ENCODE measurements around the gene DNAJC5G.
A peak's percentile ranks its signal among the peaks of the same experiment; 100 is the strongest.
"Not testable (repeated sequence)": the region's sequence is repeated elsewhere in the genome, so short reads cannot be mapped to it uniquely, and the experiment has no call there.

Gene DNAJC5G

GRCh38 chr2:27280826-27281225 lies 5.6 kb downstream of the DNAJC5G start:
- no peak for DNase-seq (ENCODE audit: low read depth in 3 of 3, low spot score in 1 of 3)

DNA sequence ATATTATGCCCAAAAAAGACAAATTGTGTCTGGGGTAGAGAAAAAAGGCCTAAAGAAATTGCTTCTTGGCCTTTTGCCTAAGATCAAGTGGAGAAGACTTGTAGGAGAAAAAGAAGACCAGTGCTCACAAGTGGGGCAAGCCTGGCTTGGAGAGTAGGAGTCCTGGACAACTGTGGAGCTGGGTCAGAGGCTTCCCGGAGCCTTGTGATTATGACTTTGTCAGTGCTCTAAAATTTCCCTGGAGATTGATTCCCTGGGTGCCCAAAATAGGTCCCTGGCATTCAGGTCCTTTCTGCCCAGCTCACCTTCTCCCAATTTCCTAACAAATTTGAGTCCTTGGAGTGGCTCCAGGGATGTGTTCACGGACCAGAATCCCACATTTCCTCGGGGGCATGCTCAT lies 6.2 kb downstream of the DNAJC5G start:
- DNase-seq (ENCODE audit: low read depth in 3 of 3, low spot score in 1 of 3) = no peak

GRCh38 chr2:27281855-27282559 lies 6.8 kb downstream of the DNAJC5G start, which contains the start of gene TRIM54:
TSS of gene TRIM54 (plus strand) at chr2:27282429. CDS start at chr2:27282732, 303 bp downstream.
- no peak for DNase-seq (ENCODE audit: low read depth in 3 of 3, low spot score in 1 of 3)

DNA sequence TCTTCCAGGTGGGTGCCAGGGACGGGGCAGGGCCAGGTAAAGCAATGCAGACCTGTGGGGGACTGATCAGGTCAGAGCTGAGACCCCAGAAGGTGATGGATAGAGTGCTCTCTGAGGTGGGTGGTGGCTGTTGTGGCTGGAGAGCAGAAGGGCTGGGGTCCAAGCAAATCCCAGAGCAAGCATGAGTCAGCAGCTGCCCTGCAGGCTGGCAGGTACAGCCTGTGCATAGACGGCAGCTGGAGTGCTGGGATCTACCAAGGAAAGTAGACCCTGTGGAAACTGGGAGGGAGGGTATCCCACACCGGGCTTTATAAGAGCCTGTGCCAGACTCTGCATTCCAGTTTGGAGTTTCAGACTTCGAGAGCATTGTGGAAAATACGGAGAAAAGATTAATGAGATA lies 7.7 kb downstream of the DNAJC5G start:
- DNase-seq (ENCODE audit: low read depth in 3 of 3, low spot score in 1 of 3) = no peak

GRCh38 chr2:27284996-27285395 lies 9.8 kb downstream of the DNAJC5G start:
- no peak for DNase-seq (ENCODE audit: low read depth in 3 of 3, low spot score in 1 of 3)

GRCh38 chr2:27285481-27285880 lies 10.2 kb downstream of the DNAJC5G start:
- DNase-seq (ENCODE audit: low read depth in 3 of 3, low spot score in 1 of 3) = no peak

GRCh38 chr2:27288610-27289009 lies 13.4 kb downstream of the DNAJC5G start:
- DNase-seq (ENCODE audit: low read depth in 3 of 3, low spot score in 1 of 3) = no peak

GRCh38 chr2:27290549-27290948 lies 15.3 kb downstream of the DNAJC5G start:
- no peak for DNase-seq (ENCODE audit: low read depth in 3 of 3, low spot score in 1 of 3)

DNA sequence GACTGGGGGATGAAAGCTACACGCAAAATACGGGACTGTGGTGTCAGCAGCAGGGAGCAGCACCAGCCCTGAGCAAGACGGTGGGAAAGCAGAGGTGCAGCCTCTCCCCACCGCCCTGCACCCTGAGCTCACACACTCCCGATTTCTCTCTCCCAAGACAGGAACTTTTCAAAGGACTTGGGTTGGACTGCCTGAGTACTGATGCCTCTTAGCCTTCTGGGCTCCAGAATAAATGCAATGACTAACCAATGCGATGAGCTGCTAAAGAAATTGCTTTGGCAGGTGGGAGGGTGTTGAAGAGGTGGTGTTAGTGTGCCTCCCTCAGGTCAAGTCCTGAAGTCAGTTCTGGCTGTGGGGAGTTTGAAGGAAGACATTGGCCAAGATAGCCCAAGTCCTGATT lies 16.6 kb downstream of the DNAJC5G start:
- no peak for DNase-seq (ENCODE audit: low read depth in 3 of 3, low spot score in 1 of 3)

- no peak for DNase-seq (ENCODE audit: low read depth in 3 of 3, low spot score in 1 of 3)
Observed at GRCh38 chr2:27294928-27295327, 19.7 kb downstream of the DNAJC5G start.

- no peak for DNase-seq (ENCODE audit: low read depth in 3 of 3, low spot score in 1 of 3)
Observed at GRCh38 chr2:27296481-27296880, 21.2 kb downstream of the DNAJC5G start.

GRCh38 chr2:27297195-27297594 lies 22.0 kb downstream of the DNAJC5G start:
- DNase-seq (ENCODE audit: low read depth in 3 of 3, low spot score in 1 of 3) = no peak

- DNase-seq (ENCODE audit: low read depth in 3 of 3, low spot score in 1 of 3) = no peak
Observed at GRCh38 chr2:27298391-27299080, 23.3 kb downstream of the DNAJC5G start.

DNA sequence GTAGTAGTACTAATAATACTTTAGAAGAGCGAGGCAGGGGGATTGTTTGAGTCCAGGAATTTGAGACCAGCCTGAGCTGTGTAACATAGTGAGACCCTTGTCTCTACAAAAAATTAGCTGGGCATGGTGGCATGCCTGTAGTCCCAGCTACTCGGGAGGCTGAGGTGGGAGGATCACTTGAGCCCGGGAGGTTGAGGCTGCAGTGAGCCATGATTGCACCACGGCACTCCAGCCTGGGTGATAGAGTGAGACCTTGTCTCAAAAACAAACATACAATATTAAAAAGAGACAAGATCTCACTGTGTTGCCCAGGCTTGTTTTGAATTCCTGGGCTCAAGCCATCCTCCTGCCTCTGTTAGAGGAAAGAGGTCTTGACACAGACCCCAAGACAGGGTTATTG lies 25.4 kb downstream of the DNAJC5G start:
- DNase-seq (ENCODE audit: low read depth in 3 of 3, low spot score in 1 of 3) = not testable (repeated sequence)

DNA sequence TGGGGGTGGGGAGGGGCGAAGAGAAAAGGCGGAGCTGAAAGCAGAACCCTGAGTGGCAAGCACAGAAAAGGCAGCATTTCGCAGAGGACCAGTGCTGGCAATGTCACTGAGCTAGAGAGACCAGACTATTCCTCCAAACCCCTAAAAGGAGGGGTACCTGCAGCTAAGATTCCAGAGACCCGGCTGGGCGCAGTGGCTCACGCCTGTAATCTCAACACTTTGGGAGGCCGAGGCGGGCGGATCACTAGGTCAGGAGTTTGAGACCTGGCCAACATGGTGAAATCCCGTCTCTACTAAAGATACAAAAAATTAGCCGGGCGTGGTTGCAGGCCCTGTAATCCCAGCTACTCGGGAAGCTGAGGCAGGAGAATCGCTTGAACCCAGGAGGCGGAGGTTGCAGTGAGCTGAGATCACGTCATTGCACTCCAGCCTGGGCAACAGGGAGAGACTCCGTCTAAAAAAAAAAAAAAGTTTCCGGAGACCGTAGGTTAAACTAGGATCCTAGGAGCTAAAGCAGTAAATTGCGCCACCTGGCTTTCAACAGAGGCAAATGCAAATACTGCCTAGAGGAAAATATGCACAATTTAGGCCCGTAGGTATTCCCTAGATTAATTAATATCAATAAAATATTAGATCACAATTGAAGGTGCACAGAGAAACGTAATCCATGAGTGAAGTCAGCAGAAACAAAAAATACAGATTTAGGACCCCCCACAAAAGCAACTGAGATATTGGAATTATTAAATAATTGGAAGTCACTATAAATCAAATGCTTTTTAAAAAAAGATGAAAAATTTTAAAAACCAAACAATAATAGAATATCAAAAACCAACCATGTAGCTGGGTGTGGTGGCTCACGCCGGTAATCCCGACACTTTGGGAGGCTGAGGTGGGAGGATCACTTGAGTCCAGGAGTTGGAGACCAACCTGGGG lies 28.1 kb downstream of the DNAJC5G start:
- no peak for DNase-seq (ENCODE audit: low read depth in 3 of 3, low spot score in 1 of 3)

DNA sequence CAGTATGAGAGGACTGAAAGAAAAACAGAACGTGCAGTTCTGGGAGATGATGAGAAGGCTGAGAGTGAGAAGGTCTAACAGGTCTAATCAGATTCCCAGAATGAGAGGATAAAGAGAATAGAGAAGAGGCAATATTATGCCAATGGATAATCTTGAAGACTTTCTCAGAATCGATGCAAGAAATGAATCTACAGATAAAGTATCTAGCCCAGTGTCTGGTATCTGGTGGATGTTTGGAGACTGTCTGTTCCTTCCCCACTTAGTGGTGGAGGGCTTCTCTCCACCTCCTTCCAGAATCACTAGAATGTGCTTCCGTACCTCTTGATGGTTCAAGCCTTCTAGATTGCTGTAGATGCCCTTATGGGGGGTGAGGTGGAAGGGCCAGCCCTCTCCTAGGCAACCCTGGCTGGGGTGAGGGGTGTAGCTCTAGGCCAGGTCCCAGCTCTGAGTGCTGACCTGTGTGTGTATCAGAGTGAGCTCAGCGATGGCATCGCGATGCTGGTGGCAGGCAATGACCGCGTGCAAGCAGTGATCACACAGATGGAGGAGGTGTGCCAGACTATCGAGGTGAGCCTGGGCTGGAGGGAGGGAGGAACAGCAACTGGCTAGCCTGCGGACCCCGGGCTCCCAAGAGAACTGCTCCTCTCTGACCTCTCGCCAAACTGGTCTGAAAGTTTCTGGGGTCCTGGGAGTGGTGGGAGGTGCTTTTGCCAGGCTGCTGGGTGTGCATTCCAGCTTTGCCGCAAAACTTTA lies 29.4 kb downstream of the DNAJC5G start:
- DNase-seq (ENCODE audit: low read depth in 3 of 3, low spot score in 1 of 3) = no peak

- no peak for DNase-seq (ENCODE audit: low read depth in 3 of 3, low spot score in 1 of 3)
Observed at GRCh38 chr2:27305516-27305915, 30.3 kb downstream of the DNAJC5G start.

- DNase-seq (ENCODE audit: low read depth in 3 of 3, low spot score in 1 of 3) = no peak
Observed at GRCh38 chr2:27306136-27306535, 30.9 kb downstream of the DNAJC5G start.

- peak in 1 of 3 donors; percentile 31 for DNase-seq (ENCODE audit: low read depth in 3 of 3, low spot score in 1 of 3)
Observed at GRCh38 chr2:27306573-27307286, 31.5 kb downstream of the DNAJC5G start.

DNA sequence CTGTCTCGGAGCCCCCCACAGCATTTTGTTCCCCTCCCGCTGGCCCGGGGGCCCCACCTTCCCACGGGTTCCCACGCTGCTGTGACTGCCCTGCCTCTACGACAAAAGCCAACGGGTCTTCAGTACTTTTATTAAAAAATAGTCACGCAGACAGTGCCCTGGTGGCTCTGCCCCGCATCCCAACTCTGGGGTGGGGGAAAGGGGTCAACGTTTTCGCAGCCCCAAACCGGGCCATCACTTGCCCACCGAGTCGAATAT lies 32.0 kb downstream of the DNAJC5G start:
- no peak for DNase-seq (ENCODE audit: low read depth in 3 of 3, low spot score in 1 of 3)

Measured in stimulated activated CD4-positive, alpha-beta T cell treated with anti-CD3 and anti-CD28 coated beads, TNF-alpha, amount 100 ng/mL, for 1 hour (primary cell).